Testis (tissue), 3 donors: ENCODE results near the gene CCDC102A. TPM values are rescaled to one million over a fixed set of nuclear protein-coding genes. Genes with fewer than 3 reads are reported as not detected.

Experiments used
- DNase-seq: peaks from one replicate; pipeline ENCODE4 v3.0.0-alpha.2; 2019
- H3K27ac ChIP-seq, 2 donors: fragments of 200-600 bp; sonication (generic); one replicate each; pipeline ENCODE4 v1.5.1; 2019
- H3K27me3 ChIP-seq: fragments of 200-600 bp; sonication (generic); one replicate; pipeline ENCODE4 v1.5.1; 2019
- H3K36me3 ChIP-seq: fragments of 200-600 bp; sonication (generic); one replicate; pipeline ENCODE4 v1.5.1; 2017; ENCODE audit warnings: low read depth; ENCODE audit errors: missing control alignments
- H3K4me1 ChIP-seq: fragments of 200-600 bp; sonication (generic); one replicate; pipeline ENCODE4 v1.5.1; 2019
- H3K4me3 ChIP-seq, 2 donors: fragments of 200-600 bp; sonication (generic); one replicate each; pipeline ENCODE4 v1.5.1; 2017 to 2019
- H3K9me3 ChIP-seq: fragments of 200-600 bp; sonication (generic); one replicate; pipeline ENCODE4 v1.5.1; 2017
- POLR2A ChIP-seq: fragments of 450-650 bp; IDR thresholded peaks from one replicate; pipeline ENCODE4 v1.6.1; 2017; ENCODE audit warnings: antibody characterized with exemption, mild to moderate bottlenecking, moderate library complexity
- WGBS, 2 donors: methylation state at CpG; one replicate each; pipeline ENCODE4 v1.1.5; 2018; 5-methylcytosine and 5-hydroxymethylcytosine counted together
- intact Hi-C: fragments of 100-400 bp; cut with DNase I; formaldehyde crosslinking; loops from one replicate; pipeline ENCODE4 v1.15.1; 2023; ENCODE audit warnings: low total_unique reads
- polyA plus RNA-seq: library from polyadenylated mRNA; stranded (reverse); fragments of 350-450 nt; fragmentation: Illumina TruSeq; extraction: RNeasy Lipid Tissue Mini Kit (QIAGEN cat#74804); gene quantifications from one replicate; pipeline ENCODE4 v1.2.3, GENCODE V29; 2014; ENCODE audit warnings: low read depth, low replicate concordance; ENCODE audit not compliant: insufficient read depth
- total RNA-seq, 2 donors: library from RNA; depleted of rRNA; stranded (reverse); fragments of >200 nt; gene quantifications; one replicate each; pipeline ENCODE4 v1.2.3, GENCODE V29; 2016
- TF ChIP-seq, protein P1 (sequence below), 3 experiments: fragments of 450-650 bp in 2 of 3; fragments of 200-600 bp in 1 of 3; sonication (generic) in 1 of 3; IDR thresholded peaks; one replicate each; pipeline ENCODE4 v1.5.1; 2016 to 2019; ENCODE audit warnings: antibody characterized with exemption in 3 of 3, mild to moderate bottlenecking in 2 of 3, moderate library complexity in 1 of 3

The CCDC102A gene
- total and polyA plus RNA-seq, 3 donors from 2014 or later = 7.7 to 16.7 (median 13.1) TPM

- H3K4me1 ChIP-seq = peaks cover 34% of the 10 kb centered on the region
- intact Hi-C loops = no loop called here
- WGBS, 2 donors = 74 to 80% methylated on average over 1 to 7 of the region's 7 CpGs
These were observed 4.1 kb downstream of the CCDC102A start for GRCh38 chr16:57532266-57532625.

DNA sequence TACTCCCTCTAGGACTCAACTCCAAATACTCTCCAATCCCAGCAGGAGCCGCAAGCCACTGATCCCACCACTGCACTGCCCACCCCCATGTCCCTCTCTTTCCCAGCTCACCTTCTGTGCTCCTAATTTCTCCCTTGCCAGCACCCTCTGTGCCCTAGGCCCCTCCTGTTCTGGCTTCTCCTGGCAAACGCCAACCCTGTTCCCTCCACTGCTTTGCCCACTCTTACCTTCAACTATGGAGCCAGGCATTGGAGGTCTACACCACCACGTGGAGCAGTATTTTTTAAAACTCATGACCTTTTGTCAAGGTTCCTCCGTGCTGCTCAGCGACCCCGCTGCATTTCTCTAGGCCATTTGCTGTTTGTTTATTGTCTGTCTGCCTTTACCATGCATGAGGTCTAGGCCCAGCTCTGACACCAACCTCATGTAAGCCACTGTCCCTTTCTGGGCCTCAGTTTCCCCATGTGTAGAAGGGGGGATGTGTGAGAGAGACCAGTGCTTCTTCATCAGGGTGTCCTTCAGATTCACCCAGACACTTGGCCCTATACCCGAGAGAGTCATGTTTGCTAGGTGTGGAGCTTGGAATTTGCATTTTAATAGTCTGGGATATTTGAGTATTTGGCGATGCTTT, 4.6 kb downstream of the CCDC102A start:
- DNase-seq = peak; percentile 10
- 74% methylated on average over 7 to 8 of the region's 8 CpGs for WGBS, 2 donors
- Histone ChIP-seq H3K27me3 (no peaks in the 10 kb centered on the region), H3K27ac (no peak overlapping the region), H3K9me3 (no peaks in the 10 kb centered on the region), H3K36me3 (no peaks in the 10 kb centered on the region), H3K4me1 (peaks cover 29% of the 10 kb centered on the region), H3K4me3 (no peak overlapping the region)
- intact Hi-C loops = no loop called here
- no peak for TF ChIP-seq POLR2A
- TF ChIP-seq, protein P1, sequence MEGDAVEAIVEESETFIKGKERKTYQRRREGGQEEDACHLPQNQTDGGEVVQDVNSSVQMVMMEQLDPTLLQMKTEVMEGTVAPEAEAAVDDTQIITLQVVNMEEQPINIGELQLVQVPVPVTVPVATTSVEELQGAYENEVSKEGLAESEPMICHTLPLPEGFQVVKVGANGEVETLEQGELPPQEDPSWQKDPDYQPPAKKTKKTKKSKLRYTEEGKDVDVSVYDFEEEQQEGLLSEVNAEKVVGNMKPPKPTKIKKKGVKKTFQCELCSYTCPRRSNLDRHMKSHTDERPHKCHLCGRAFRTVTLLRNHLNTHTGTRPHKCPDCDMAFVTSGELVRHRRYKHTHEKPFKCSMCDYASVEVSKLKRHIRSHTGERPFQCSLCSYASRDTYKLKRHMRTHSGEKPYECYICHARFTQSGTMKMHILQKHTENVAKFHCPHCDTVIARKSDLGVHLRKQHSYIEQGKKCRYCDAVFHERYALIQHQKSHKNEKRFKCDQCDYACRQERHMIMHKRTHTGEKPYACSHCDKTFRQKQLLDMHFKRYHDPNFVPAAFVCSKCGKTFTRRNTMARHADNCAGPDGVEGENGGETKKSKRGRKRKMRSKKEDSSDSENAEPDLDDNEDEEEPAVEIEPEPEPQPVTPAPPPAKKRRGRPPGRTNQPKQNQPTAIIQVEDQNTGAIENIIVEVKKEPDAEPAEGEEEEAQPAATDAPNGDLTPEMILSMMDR (IDR thresholded peaks at IDR 0.05) = no peak

More at GRCh38 chr16:57532266-57532625, 4.1 kb downstream of the CCDC102A start:
- peak; percentile 14 for DNase-seq
- no peaks in the 10 kb centered on the region for H3K9me3 ChIP-seq
- H3K27me3 ChIP-seq = no peaks in the 10 kb centered on the region
- no peak overlapping the region for H3K27ac ChIP-seq
- H3K36me3 ChIP-seq = no peaks in the 10 kb centered on the region
- no peak overlapping the region for H3K4me3 ChIP-seq
- TF ChIP-seq, protein P1 (IDR thresholded peaks at IDR 0.05) = no peak
- TF ChIP-seq POLR2A = no peak

DNA sequence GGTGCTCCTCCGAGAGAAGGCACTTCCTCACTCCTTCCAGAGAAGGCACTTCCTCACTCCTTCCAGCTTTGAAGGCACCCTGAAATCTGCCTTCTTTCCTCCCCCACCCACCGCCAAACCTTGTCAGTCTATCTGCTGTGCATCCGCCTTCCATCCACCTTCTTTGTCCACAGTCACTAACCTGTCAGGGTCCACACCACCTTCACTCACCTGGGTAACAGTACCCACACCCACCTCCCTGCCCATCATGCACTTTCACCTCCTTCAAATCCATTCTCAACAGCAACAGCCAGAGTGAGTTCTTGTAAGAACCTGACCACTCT, 5.2 kb downstream of the CCDC102A start:
- TF ChIP-seq POLR2A = no peak
- TF ChIP-seq, protein P1 (IDR thresholded peaks at IDR 0.05) = no peak
- Histone ChIP-seq H3K36me3 (no peaks in the 10 kb centered on the region), H3K27ac (no peak overlapping the region), H3K27me3 (no peaks in the 10 kb centered on the region), H3K4me1 (peaks cover 27% of the 10 kb centered on the region), H3K9me3 (no peaks in the 10 kb centered on the region), H3K4me3 (no peak overlapping the region)
- DNase-seq = peak; percentile 9
- intact Hi-C loops = no loop called here
- 82 to 87% methylated on average over 3 of the region's 3 CpGs for WGBS, 2 donors

- TF ChIP-seq POLR2A = no peak
- TF ChIP-seq, protein P1 (IDR thresholded peaks at IDR 0.05) = no peak
- intact Hi-C loops = no loop called here
These were observed 5.7 kb downstream of the CCDC102A start for GRCh38 chr16:57530522-57531252.

GRCh38 chr16:57530104-57530521, 6.3 kb downstream of the CCDC102A start:
- peaks cover 24% of the 10 kb centered on the region for H3K4me1 ChIP-seq
- no peaks in the 10 kb centered on the region for H3K27me3 ChIP-seq
- no peaks in the 10 kb centered on the region for H3K9me3 ChIP-seq
- peak overlapping the region in 1 of 2 donors; percentile 14 for H3K27ac ChIP-seq
- no peaks in the 10 kb centered on the region for H3K36me3 ChIP-seq
- WGBS, 2 donors = 25 to 40% methylated on average over 7 of the region's 7 CpGs
- no peak overlapping the region for H3K4me3 ChIP-seq
- TF ChIP-seq POLR2A = no peak
- TF ChIP-seq, protein P1 (IDR thresholded peaks at IDR 0.05) = no peak
- no peak for DNase-seq
- intact Hi-C loops = no loop called here

More at GRCh38 chr16:57530522-57531252, 5.7 kb downstream of the CCDC102A start:
- H3K9me3 ChIP-seq = no peaks in the 10 kb centered on the region
- DNase-seq = peak; percentile 12
- no peaks in the 10 kb centered on the region for H3K36me3 ChIP-seq
- H3K4me3 ChIP-seq = no peak overlapping the region
- H3K27me3 ChIP-seq = no peaks in the 10 kb centered on the region
- peaks cover 27% of the 10 kb centered on the region for H3K4me1 ChIP-seq
- H3K27ac ChIP-seq = no peak overlapping the region
- 87% methylated on average over 22 of the region's 22 CpGs for WGBS, 2 donors
